GM19193 (cell line): ENCODE measurements around the gene CALM3.
A peak's percentile ranks its signal among the peaks of the same experiment; 100 is the strongest.

ENCODE experiments used
- POLR2A ChIP-seq: IDR thresholded peaks from 4 replicates; pipeline ENCODE4 v1.6.1; 2011; ENCODE audit not compliant: insufficient read depth, insufficient read length; ENCODE audit errors: extremely low read depth

CALM3 gene

GRCh38 chr19:46601318-46602224 lies at the start of gene CALM3:
Gene CALM3, plus strand, starts transcription at chr19:46601330. Its CDS starts 105 bp downstream, at chr19:46601435.
- peak; percentile 85 for TF ChIP-seq POLR2A

GRCh38 chr19:46552891-46553290 lies 48.2 kb upstream of the CALM3 start:
- TF ChIP-seq POLR2A, result no peak

GRCh38 chr19:46554161-46554560 lies 47.0 kb upstream of the CALM3 start:
- no peak for TF ChIP-seq POLR2A

- TF ChIP-seq POLR2A, result no peak
Measured at GRCh38 chr19:46555628-46556280, 45.4 kb upstream of the CALM3 start.

GRCh38 chr19:46559203-46559602 lies 41.9 kb upstream of the CALM3 start:
- no peak for TF ChIP-seq POLR2A

GRCh38 chr19:46564701-46565100 lies 36.4 kb upstream of the CALM3 start:
- no peak for TF ChIP-seq POLR2A

- no peak for TF ChIP-seq POLR2A
Measured at GRCh38 chr19:46571495-46571894, 29.6 kb upstream of the CALM3 start.

GRCh38 chr19:46573679-46574498 lies 27.2 kb upstream of the CALM3 start:
- no peak for TF ChIP-seq POLR2A

GRCh38 chr19:46574533-46574932 lies 26.6 kb upstream of the CALM3 start:
- no peak for TF ChIP-seq POLR2A

- no peak for TF ChIP-seq POLR2A
Measured at GRCh38 chr19:46578450-46578849, 22.7 kb upstream of the CALM3 start.

- TF ChIP-seq POLR2A, result no peak
Measured at GRCh38 chr19:46579361-46579879, 21.7 kb upstream of the CALM3 start.

GRCh38 chr19:46580247-46580646 lies 20.9 kb upstream of the CALM3 start:
- TF ChIP-seq POLR2A, result no peak

- no peak for TF ChIP-seq POLR2A
Measured at GRCh38 chr19:46585539-46585938, 15.6 kb upstream of the CALM3 start.

- TF ChIP-seq POLR2A, result no peak
Measured at GRCh38 chr19:46586294-46586693, 14.8 kb upstream of the CALM3 start.

GRCh38 chr19:46587861-46588260 lies 13.3 kb upstream of the CALM3 start:
- no peak for TF ChIP-seq POLR2A

- no peak for TF ChIP-seq POLR2A
Measured at GRCh38 chr19:46591254-46591653, 9.9 kb upstream of the CALM3 start.

GRCh38 chr19:46591870-46592269 lies 9.3 kb upstream of the CALM3 start:
- TF ChIP-seq POLR2A, result no peak
